GM23338 (cell line): ENCODE results near the gene GOLT1A. TPM values are rescaled to one million over a fixed set of nuclear protein-coding genes. Genes with fewer than 3 reads are reported as not detected.

Experiments
- ATAC-seq: fragments of 200-7000 bp; cut with Tn5 transposase; 3 replicates; pipeline ENCODE4 v1.9.1; 2020
- DNase-seq: peaks from one replicate; pipeline ENCODE4 v3.0.0-alpha.2; 2015; ENCODE audit warnings: low spot score
- H2AFZ ChIP-seq: fragments of 200-600 bp; sonication (generic); 2 replicates; pipeline ENCODE4 v1.8.0; 2016; ENCODE audit warnings: antibody characterized with exemption, mild to moderate bottlenecking, moderate library complexity
- H3F3A ChIP-seq: fragments of 200-600 bp; sonication (generic); replicated peaks from 2 replicates; pipeline ENCODE4 v1.8.0; 2017; ENCODE audit warnings: antibody characterized with exemption, mixed run types, low read depth
- H3K27ac ChIP-seq: fragments of 200-600 bp; sonication (generic); 2 replicates; pipeline ENCODE4 v1.6.1; 2016; ENCODE audit warnings: low read depth
- H3K27me3 ChIP-seq: fragments of 200-600 bp; sonication (generic); 2 replicates; pipeline ENCODE4 v1.8.0; 2016; ENCODE audit warnings: mild to moderate bottlenecking, mixed run types, moderate library complexity; ENCODE audit not compliant: insufficient read depth
- H3K36me3 ChIP-seq: fragments of 200-600 bp; sonication (generic); 2 replicates; pipeline ENCODE4 v1.8.0; 2016; ENCODE audit warnings: mild to moderate bottlenecking; ENCODE audit not compliant: insufficient read depth
- H3K4me1 ChIP-seq: fragments of 200-600 bp; sonication (generic); 2 replicates; pipeline ENCODE4 v1.8.0; 2016; ENCODE audit warnings: mild to moderate bottlenecking, moderate library complexity; ENCODE audit not compliant: insufficient read depth
- H3K4me2 ChIP-seq: fragments of 200-600 bp; sonication (generic); 2 replicates; pipeline ENCODE4 v1.7.1; 2017; ENCODE audit warnings: mixed run types
- H3K4me3 ChIP-seq: fragments of 200-600 bp; sonication (generic); 2 replicates; pipeline ENCODE4 v1.6.1; 2016; ENCODE audit warnings: mixed run types
- H3K79me2 ChIP-seq: fragments of 200-600 bp; sonication (generic); replicated peaks from 2 replicates; pipeline ENCODE4 v1.8.0; 2017; ENCODE audit warnings: mild to moderate bottlenecking; ENCODE audit not compliant: insufficient read depth
- H3K9me2 ChIP-seq: fragments of 200-600 bp; sonication (generic); 2 replicates; pipeline ENCODE4 v1.8.0; 2017; ENCODE audit not compliant: insufficient read depth
- H4K20me1 ChIP-seq: fragments of 200-600 bp; sonication (generic); replicated peaks from 2 replicates; pipeline ENCODE4 v1.8.0; 2017; ENCODE audit warnings: mild to moderate bottlenecking; ENCODE audit not compliant: insufficient read depth
- H3K27ac Mint-ChIP-seq: 2 replicates; pipeline ENCODE4 v1.8.0; 2020; ENCODE audit warnings: inconsistent platforms, mild to moderate bottlenecking, moderate library complexity, mixed read lengths
- H3K27me3 Mint-ChIP-seq: 3 replicates; pipeline ENCODE4 v1.8.0; 2022; ENCODE audit warnings: low read depth, mild to moderate bottlenecking, moderate library complexity, mixed read lengths, inconsistent platforms; ENCODE audit not compliant: insufficient read depth, poor library complexity
- H3K36me3 Mint-ChIP-seq: 3 replicates; pipeline ENCODE4 v1.8.0; 2021; ENCODE audit warnings: low read depth, mild to moderate bottlenecking, inconsistent platforms, moderate library complexity, mixed read lengths
- H3K4me1 Mint-ChIP-seq: 3 replicates; pipeline ENCODE4 v1.8.0; 2020; ENCODE audit warnings: mild to moderate bottlenecking, inconsistent platforms, mixed read lengths
- H3K4me3 Mint-ChIP-seq: 3 replicates; pipeline ENCODE4 v1.8.0; 2021; ENCODE audit warnings: moderate library complexity, mild to moderate bottlenecking, inconsistent platforms, mixed read lengths
- H3K9me3 Mint-ChIP-seq: 3 replicates; pipeline ENCODE4 v1.8.0; 2020; ENCODE audit warnings: moderate library complexity, mild to moderate bottlenecking, inconsistent platforms, mixed read lengths
- CREB1 ChIP-seq: fragments of 250-450 bp; sonication (Bioruptor Pico); IDR thresholded peaks from 2 replicates; pipeline ENCODE4 v1.5.0; 2020; ENCODE audit warnings: low read depth, mild to moderate bottlenecking, moderate library complexity
- JUNB ChIP-seq: IDR thresholded peaks from one replicate; pipeline ENCODE4 v1.6.1; 2016; ENCODE audit warnings: antibody characterized with exemption; ENCODE audit not compliant: unreplicated experiment
- NANOG ChIP-seq: IDR thresholded peaks from 2 replicates; pipeline ENCODE4 v1.6.1; 2016; ENCODE audit warnings: antibody characterized with exemption, borderline replicate concordance
- ZNF331 ChIP-seq: fragments of 250-450 bp; sonication (Bioruptor Pico); IDR thresholded peaks from 2 replicates; pipeline ENCODE4 v1.5.0; 2020; ENCODE audit warnings: low read depth, mild to moderate bottlenecking, moderate library complexity
- polyA plus RNA-seq: library from polyadenylated mRNA; unstranded; fragments of >200 nt; fragmentation: Nextera tagmentation; extraction: Ambion mirVana; gene quantifications from 2 replicates; pipeline ENCODE4 v1.2.1, GENCODE V29; 2016
- total RNA-seq: library from RNA; depleted of rRNA; stranded (reverse); fragments of >200 nt; shearing (Covaris generic); gene quantifications from 2 replicates; pipeline ENCODE4 v1.2.3, GENCODE V29; 2014
- TF ChIP-seq, protein P1 (sequence below): IDR thresholded peaks from 2 replicates; pipeline ENCODE4 v1.6.1; 2016; ENCODE audit warnings: antibody characterized with exemption
- TF ChIP-seq, protein P2 (sequence below): IDR thresholded peaks from one replicate; pipeline ENCODE4 v1.6.1; 2018; ENCODE audit warnings: antibody characterized with exemption; ENCODE audit not compliant: unreplicated experiment
- TF ChIP-seq, protein P3 (sequence below), 2 experiments: fragments of 200-600 bp in 1 of 2; sonication (generic) in 1 of 2; conservative IDR thresholded peaks; 2 replicates each; pipeline versions ENCODE4 v1.5.1 to v1.6.1; 2016 to 2017; ENCODE audit warnings: antibody characterized with exemption in 2 of 2, low read depth in 2 of 2, mild to moderate bottlenecking in 2 of 2, moderate library complexity in 1 of 2

The GOLT1A gene
- total and polyA plus RNA-seq, 2 experiments from 2014 or later = 3.0 to 7.2 TPM

GRCh38 chr1:204192589-204193352 lies 21.0 kb downstream of the GOLT1A start:
- ATAC-seq (no peak), DNase-seq (no peak)
- Mint-ChIP-seq H3K27ac (no peak overlapping the region), H3K9me3 (no peaks in the 10 kb centered on the region; the same call in 2 of the 3 replicates), H3K4me1 (peaks cover 10% of the 10 kb centered on the region), H3K36me3 (no peaks in the 10 kb centered on the region), H3K4me3 (no peak overlapping the region), H3K27me3 (peaks cover 6% of the 10 kb centered on the region)
- no peaks in the 10 kb centered on the region for H3K79me2 ChIP-seq
- H4K20me1 ChIP-seq = no peaks in the 10 kb centered on the region
- no peaks in the 10 kb centered on the region for H3K36me3 ChIP-seq
- no peak overlapping the region for H2AFZ ChIP-seq
- no peaks in the 10 kb centered on the region for H3F3A ChIP-seq
- H3K4me2 ChIP-seq = no peak overlapping the region
- no peak overlapping the region for H3K27ac ChIP-seq
- H3K4me3 ChIP-seq = no peak overlapping the region
- peaks cover 29% of the 10 kb centered on the region; the same call in 1 of the 2 replicates for H3K27me3 ChIP-seq
- peaks cover 7% of the 10 kb centered on the region for H3K4me1 ChIP-seq
- no peaks in the 10 kb centered on the region for H3K9me2 ChIP-seq
- no peak for TF ChIP-seq NANOG
- TF ChIP-seq, protein P1, sequence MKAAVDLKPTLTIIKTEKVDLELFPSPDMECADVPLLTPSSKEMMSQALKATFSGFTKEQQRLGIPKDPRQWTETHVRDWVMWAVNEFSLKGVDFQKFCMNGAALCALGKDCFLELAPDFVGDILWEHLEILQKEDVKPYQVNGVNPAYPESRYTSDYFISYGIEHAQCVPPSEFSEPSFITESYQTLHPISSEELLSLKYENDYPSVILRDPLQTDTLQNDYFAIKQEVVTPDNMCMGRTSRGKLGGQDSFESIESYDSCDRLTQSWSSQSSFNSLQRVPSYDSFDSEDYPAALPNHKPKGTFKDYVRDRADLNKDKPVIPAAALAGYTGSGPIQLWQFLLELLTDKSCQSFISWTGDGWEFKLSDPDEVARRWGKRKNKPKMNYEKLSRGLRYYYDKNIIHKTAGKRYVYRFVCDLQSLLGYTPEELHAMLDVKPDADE = no peak

DNA sequence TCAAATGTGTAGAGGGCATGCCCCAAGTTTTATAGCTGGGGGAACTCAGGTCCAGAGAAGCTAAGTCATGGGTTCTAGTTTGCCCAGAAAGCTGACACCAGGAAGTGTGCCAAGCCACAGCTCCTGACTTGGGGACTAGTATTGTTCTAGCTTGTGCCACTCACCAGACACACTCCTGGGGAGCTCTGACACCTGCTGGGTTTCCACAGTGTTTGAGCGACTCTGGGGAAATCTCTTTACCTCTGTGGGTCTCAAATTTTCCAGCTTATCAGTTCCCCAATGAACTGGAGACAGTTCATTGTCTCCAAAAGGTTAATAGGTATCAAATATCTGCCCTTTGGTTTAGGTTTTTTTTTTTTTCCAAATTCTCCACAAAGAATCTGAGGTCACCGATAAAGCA lies 21.7 kb downstream of the GOLT1A start:
- H4K20me1 ChIP-seq = no peaks in the 10 kb centered on the region
- peaks cover 7% of the 10 kb centered on the region for H3K4me1 ChIP-seq
- H3K36me3 ChIP-seq = no peaks in the 10 kb centered on the region
- no peak overlapping the region for H3K4me2 ChIP-seq
- H3K4me3 ChIP-seq = no peak overlapping the region
- peaks cover 29% of the 10 kb centered on the region; the same call in 1 of the 2 replicates for H3K27me3 ChIP-seq
- TF ChIP-seq, protein P2, sequence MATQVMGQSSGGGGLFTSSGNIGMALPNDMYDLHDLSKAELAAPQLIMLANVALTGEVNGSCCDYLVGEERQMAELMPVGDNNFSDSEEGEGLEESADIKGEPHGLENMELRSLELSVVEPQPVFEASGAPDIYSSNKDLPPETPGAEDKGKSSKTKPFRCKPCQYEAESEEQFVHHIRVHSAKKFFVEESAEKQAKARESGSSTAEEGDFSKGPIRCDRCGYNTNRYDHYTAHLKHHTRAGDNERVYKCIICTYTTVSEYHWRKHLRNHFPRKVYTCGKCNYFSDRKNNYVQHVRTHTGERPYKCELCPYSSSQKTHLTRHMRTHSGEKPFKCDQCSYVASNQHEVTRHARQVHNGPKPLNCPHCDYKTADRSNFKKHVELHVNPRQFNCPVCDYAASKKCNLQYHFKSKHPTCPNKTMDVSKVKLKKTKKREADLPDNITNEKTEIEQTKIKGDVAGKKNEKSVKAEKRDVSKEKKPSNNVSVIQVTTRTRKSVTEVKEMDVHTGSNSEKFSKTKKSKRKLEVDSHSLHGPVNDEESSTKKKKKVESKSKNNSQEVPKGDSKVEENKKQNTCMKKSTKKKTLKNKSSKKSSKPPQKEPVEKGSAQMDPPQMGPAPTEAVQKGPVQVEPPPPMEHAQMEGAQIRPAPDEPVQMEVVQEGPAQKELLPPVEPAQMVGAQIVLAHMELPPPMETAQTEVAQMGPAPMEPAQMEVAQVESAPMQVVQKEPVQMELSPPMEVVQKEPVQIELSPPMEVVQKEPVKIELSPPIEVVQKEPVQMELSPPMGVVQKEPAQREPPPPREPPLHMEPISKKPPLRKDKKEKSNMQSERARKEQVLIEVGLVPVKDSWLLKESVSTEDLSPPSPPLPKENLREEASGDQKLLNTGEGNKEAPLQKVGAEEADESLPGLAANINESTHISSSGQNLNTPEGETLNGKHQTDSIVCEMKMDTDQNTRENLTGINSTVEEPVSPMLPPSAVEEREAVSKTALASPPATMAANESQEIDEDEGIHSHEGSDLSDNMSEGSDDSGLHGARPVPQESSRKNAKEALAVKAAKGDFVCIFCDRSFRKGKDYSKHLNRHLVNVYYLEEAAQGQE = no peak
- no peak overlapping the region for H3K27ac ChIP-seq
- no peak for ATAC-seq
- no peaks in the 10 kb centered on the region for H3K9me2 ChIP-seq
- H3F3A ChIP-seq = no peaks in the 10 kb centered on the region
- no peak overlapping the region for H2AFZ ChIP-seq
- DNase-seq = no peak
- no peaks in the 10 kb centered on the region for H3K79me2 ChIP-seq
- no peak overlapping the region for H3K27ac Mint-ChIP-seq
- H3K4me1 Mint-ChIP-seq = peaks cover 10% of the 10 kb centered on the region
- no peaks in the 10 kb centered on the region; the same call in 2 of the 3 replicates for H3K9me3 Mint-ChIP-seq
- H3K4me3 Mint-ChIP-seq = no peak overlapping the region
- H3K36me3 Mint-ChIP-seq = no peaks in the 10 kb centered on the region
- H3K27me3 Mint-ChIP-seq = peaks cover 6% of the 10 kb centered on the region

- Mint-ChIP-seq H3K27ac (no peak overlapping the region), H3K36me3 (no peaks in the 10 kb centered on the region), H3K9me3 (no peaks in the 10 kb centered on the region; the same call in 2 of the 3 replicates), H3K4me3 (no peak overlapping the region), H3K4me1 (peaks cover 10% of the 10 kb centered on the region), H3K27me3 (peaks cover 10% of the 10 kb centered on the region)
- Histone ChIP-seq H3K4me3 (no peak overlapping the region), H4K20me1 (no peaks in the 10 kb centered on the region), H3K27me3 (peaks cover 29% of the 10 kb centered on the region; the same call in 1 of the 2 replicates), H3F3A (no peaks in the 10 kb centered on the region), H3K4me1 (peaks cover 7% of the 10 kb centered on the region), H3K79me2 (no peaks in the 10 kb centered on the region), H3K4me2 (no peak overlapping the region), H3K36me3 (no peaks in the 10 kb centered on the region), H2AFZ (no peak overlapping the region), H3K9me2 (no peaks in the 10 kb centered on the region), H3K27ac (no peak overlapping the region)
- DNase-seq (no peak), ATAC-seq (no peak)
- TF ChIP-seq, protein P3, sequence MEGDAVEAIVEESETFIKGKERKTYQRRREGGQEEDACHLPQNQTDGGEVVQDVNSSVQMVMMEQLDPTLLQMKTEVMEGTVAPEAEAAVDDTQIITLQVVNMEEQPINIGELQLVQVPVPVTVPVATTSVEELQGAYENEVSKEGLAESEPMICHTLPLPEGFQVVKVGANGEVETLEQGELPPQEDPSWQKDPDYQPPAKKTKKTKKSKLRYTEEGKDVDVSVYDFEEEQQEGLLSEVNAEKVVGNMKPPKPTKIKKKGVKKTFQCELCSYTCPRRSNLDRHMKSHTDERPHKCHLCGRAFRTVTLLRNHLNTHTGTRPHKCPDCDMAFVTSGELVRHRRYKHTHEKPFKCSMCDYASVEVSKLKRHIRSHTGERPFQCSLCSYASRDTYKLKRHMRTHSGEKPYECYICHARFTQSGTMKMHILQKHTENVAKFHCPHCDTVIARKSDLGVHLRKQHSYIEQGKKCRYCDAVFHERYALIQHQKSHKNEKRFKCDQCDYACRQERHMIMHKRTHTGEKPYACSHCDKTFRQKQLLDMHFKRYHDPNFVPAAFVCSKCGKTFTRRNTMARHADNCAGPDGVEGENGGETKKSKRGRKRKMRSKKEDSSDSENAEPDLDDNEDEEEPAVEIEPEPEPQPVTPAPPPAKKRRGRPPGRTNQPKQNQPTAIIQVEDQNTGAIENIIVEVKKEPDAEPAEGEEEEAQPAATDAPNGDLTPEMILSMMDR (conservative IDR thresholded peaks at IDR 0.05; ENCODE audit: low read depth in 2 of 2) = no peak
- TF ChIP-seq JUNB (no peak), CREB1 (CRISPR knock-in tag) (no peak), ZNF331 (CRISPR knock-in tag) (no peak)
- TF ChIP-seq, protein P1 = no peak
Observed at GRCh38 chr1:204191456-204191855, 22.3 kb downstream of the GOLT1A start.
